H1 (cell line): Measurements from ENCODE around the gene SRP14. TPM values are rescaled to one million over a fixed set of nuclear protein-coding genes. Genes with fewer than 3 reads are reported as not detected.
"Not testable (repeated sequence)": the region's sequence is repeated elsewhere in the genome, so short reads cannot be mapped to it uniquely, and the experiment has no call there.

Experiments used
- CTCF ChIA-PET: fragments of 300-600 bp; sonication (Branson Sonifier 250); formaldehyde crosslinking; loops from one replicate; lab custom pipeline; 2021; ENCODE audit not compliant: partially characterized antibody; lab: Charles Lee
- POLR2A ChIA-PET: fragments of 300-600 bp; sonication (Branson Sonifier 250); formaldehyde crosslinking; loops from one replicate; lab custom pipeline; 2021; ENCODE audit warnings: inconsistent platforms; ENCODE audit not compliant: partially characterized antibody; lab: Charles Lee
- DNase-seq, 2 experiments: peaks; one replicate each; pipeline versions ENCODE4 v3.0.0 to v3.0.0-alpha.2; 2010 to 2022; ENCODE audit warnings: low spot score in 2 of 2, low read depth in 1 of 2, mixed read lengths in 1 of 2
- FAIRE-seq: peaks from 2 replicates; lab custom pipeline; 2011; peaks lifted over from hg19 to GRCh38; lab: Jason Lieb, UNC
- H2AFZ ChIP-seq: 2 replicates; pipeline ENCODE4 v1.8.1; 2012; ENCODE audit warnings: low read length, inconsistent platforms
- H2AK5ac ChIP-seq: 2 replicates; pipeline ENCODE4 v1.6.1; 2013; ENCODE audit warnings: low read depth, low read length
- H2BK120ac ChIP-seq: replicated peaks from 2 replicates; pipeline ENCODE3; 2013; ENCODE audit warnings: low read depth, low read length, inconsistent platforms
- H2BK12ac ChIP-seq: 2 replicates; pipeline ENCODE4 v1.6.1; 2013; ENCODE audit warnings: low read depth, low read length
- H2BK15ac ChIP-seq: 2 replicates; pipeline ENCODE4 v1.6.1; 2013; ENCODE audit warnings: low read length
- H2BK20ac ChIP-seq: 2 replicates; pipeline ENCODE4 v1.6.1; 2013; ENCODE audit warnings: low read length
- H2BK5ac ChIP-seq: 2 replicates; pipeline ENCODE4 v1.6.1; 2013; ENCODE audit warnings: low read depth, low read length
- H3K14ac ChIP-seq: 2 replicates; pipeline ENCODE4 v1.6.1; 2013; ENCODE audit warnings: inconsistent platforms; ENCODE audit not compliant: insufficient read length
- H3K18ac ChIP-seq: 2 replicates; pipeline ENCODE4 v1.6.1; 2013; ENCODE audit warnings: low read length; ENCODE audit errors: extremely low read depth
- H3K23ac ChIP-seq: 2 replicates; pipeline ENCODE4 v1.6.1; 2013; ENCODE audit warnings: inconsistent platforms; ENCODE audit not compliant: insufficient read length
- H3K23me2 ChIP-seq: 2 replicates; pipeline ENCODE4 v1.6.1; 2013; ENCODE audit warnings: low read depth, low read length
- H3K27ac ChIP-seq: 2 replicates; pipeline ENCODE4 v1.6.1; 2011; ENCODE audit warnings: low read depth, low read length, inconsistent platforms
- H3K27me3 ChIP-seq, 4 experiments: replicated peaks in 1 of 4; 1 replicate in 1 of 4; 2 replicates in 3 of 4; pipeline versions ENCODE4 v1.6.1 to v1.8.1; 2011 to 2013; ENCODE audit warnings: low read length in 3 of 4, mild to moderate bottlenecking in 3 of 4, inconsistent platforms in 2 of 4, mixed read lengths in 2 of 4, moderate library complexity in 1 of 4; ENCODE audit not compliant: control insufficient read depth in 3 of 4, insufficient read depth in 3 of 4; ENCODE audit errors: extremely low read depth in 1 of 4
- H3K36me3 ChIP-seq, 4 experiments: 2 replicates each; pipeline versions ENCODE4 v1.6.1 to v1.8.1; 2011 to 2013; ENCODE audit warnings: mild to moderate bottlenecking in 4 of 4, low read length in 3 of 4, moderate library complexity in 2 of 4, control low read depth in 1 of 4, inconsistent platforms in 1 of 4; ENCODE audit not compliant: insufficient read depth in 4 of 4, control insufficient read depth in 2 of 4
- H3K4ac ChIP-seq: replicated peaks from 2 replicates; pipeline ENCODE3; 2013; ENCODE audit warnings: low read length, low read depth, mixed read lengths, inconsistent platforms; ENCODE audit not compliant: insufficient read length
- H3K4me1 ChIP-seq, 4 experiments: replicated peaks in 1 of 4; 1 replicate in 1 of 4; 2 replicates in 3 of 4; pipeline versions ENCODE4 v1.6.1 to v1.8.1; 2011 to 2013; ENCODE audit warnings: low read length in 3 of 4, inconsistent platforms in 2 of 4, mixed read lengths in 1 of 4; ENCODE audit not compliant: insufficient read depth in 4 of 4, control insufficient read depth in 3 of 4
- H3K4me2 ChIP-seq, 2 experiments: 2 replicates each; pipeline versions ENCODE4 v1.6.1 to v1.8.1; 2011 to 2013; ENCODE audit warnings: low read depth in 2 of 2, low read length in 2 of 2, control low read depth in 1 of 2, inconsistent platforms in 1 of 2, mild to moderate bottlenecking in 1 of 2; ENCODE audit not compliant: insufficient read depth in 1 of 2
- H3K4me3 ChIP-seq, 4 experiments: fragments of 200-600, 300-600 bp in 1 of 4; sonication (generic), shearing (Covaris generic), sonication (Bioruptor Twin) in 1 of 4; 2 replicates each; pipeline versions ENCODE4 v1.5.1 to v1.8.1; 2011 to 2016; ENCODE audit warnings: low read length in 4 of 4, low read depth in 3 of 4, control low read depth in 2 of 4, inconsistent platforms in 2 of 4, mild to moderate bottlenecking in 2 of 4, mixed read lengths in 1 of 4, moderate library complexity in 1 of 4; ENCODE audit not compliant: insufficient read depth in 2 of 4; ENCODE audit errors: extremely low read depth in 1 of 4
- H3K56ac ChIP-seq: replicated peaks from 2 replicates; pipeline ENCODE3; 2013; ENCODE audit warnings: low read depth, mild to moderate bottlenecking, mixed read lengths, low read length, inconsistent platforms; ENCODE audit not compliant: insufficient read length
- H3K79me1 ChIP-seq: 2 replicates; pipeline ENCODE4 v1.6.1; 2013; ENCODE audit warnings: low read depth, low read length, control low read depth
- H3K79me2 ChIP-seq, 2 experiments: 2 replicates each; pipeline versions ENCODE4 v1.6.1 to v1.8.1; 2012 to 2013; ENCODE audit warnings: low read length in 2 of 2, mild to moderate bottlenecking in 2 of 2, inconsistent platforms in 1 of 2; ENCODE audit not compliant: insufficient read depth in 2 of 2, control insufficient read depth in 1 of 2
- H3K9ac ChIP-seq, 4 experiments: replicated peaks in 1 of 4; 1 replicate in 1 of 4; 2 replicates in 3 of 4; pipeline versions ENCODE4 v1.6.1 to v1.8.1; 2011 to 2013; ENCODE audit warnings: low read depth in 3 of 4, low read length in 3 of 4, control low read depth in 2 of 4, mild to moderate bottlenecking in 2 of 4, moderate library complexity in 2 of 4, inconsistent platforms in 1 of 4; ENCODE audit errors: extremely low read depth in 1 of 4
- H3K9me3 ChIP-seq, 2 experiments: 2 replicates each; pipeline versions ENCODE4 v1.6.1 to v1.8.1; 2012 to 2013; ENCODE audit warnings: mild to moderate bottlenecking in 2 of 2, moderate library complexity in 2 of 2, control low read depth in 1 of 2, inconsistent platforms in 1 of 2, low read depth in 1 of 2, low read length in 1 of 2, mixed read lengths in 1 of 2; ENCODE audit not compliant: insufficient read depth in 2 of 2
- H4K20me1 ChIP-seq, 2 experiments: replicated peaks in 1 of 2; 2 replicates each; pipeline versions ENCODE3 to v1.8.1; 2011 to 2013; ENCODE audit warnings: inconsistent platforms in 2 of 2, low read length in 2 of 2, mild to moderate bottlenecking in 1 of 2; ENCODE audit not compliant: insufficient read depth in 2 of 2, control insufficient read depth in 1 of 2
- H4K5ac ChIP-seq: 2 replicates; pipeline ENCODE4 v1.6.1; 2013; ENCODE audit warnings: low read length, low read depth, mixed read lengths, inconsistent platforms; ENCODE audit not compliant: insufficient read length
- H4K8ac ChIP-seq: 2 replicates; pipeline ENCODE4 v1.8.0; 2013; ENCODE audit warnings: mild to moderate bottlenecking, moderate library complexity, low read length, inconsistent platforms; ENCODE audit not compliant: insufficient read depth; ENCODE audit errors: extremely low read depth
- H4K91ac ChIP-seq: replicated peaks from 2 replicates; pipeline ENCODE3; 2013; ENCODE audit warnings: low read length, mixed read lengths, inconsistent platforms; ENCODE audit not compliant: insufficient read length
- ASH2L ChIP-seq: fragments of 200-600, 300-600 bp; sonication (generic); IDR thresholded peaks from one replicate; pipeline ENCODE4 v1.7.1; 2017; ENCODE audit warnings: low read length
- E2F6 ChIP-seq: IDR thresholded peaks from 2 replicates; pipeline ENCODE4 v1.6.1; 2012; ENCODE audit warnings: inconsistent platforms
- EGR1 ChIP-seq: IDR thresholded peaks from 2 replicates; pipeline ENCODE4 v1.6.1; 2011; ENCODE audit warnings: low read depth, low read length, borderline replicate concordance
- EP300 ChIP-seq, 2 experiments: IDR thresholded peaks; 1 replicate in 1 of 2; 2 replicates in 1 of 2; pipeline ENCODE4 v1.6.1; 2011 to 2012; ENCODE audit warnings: low read depth in 2 of 2, low read length in 2 of 2, mild to moderate bottlenecking in 2 of 2, borderline replicate concordance in 1 of 2, inconsistent platforms in 1 of 2, moderate library complexity in 1 of 2
- GTF2F1 ChIP-seq: IDR thresholded peaks from 2 replicates; pipeline ENCODE4 v1.6.1; 2012; ENCODE audit warnings: low read depth, low read length, improper control_type of control experiment, borderline replicate concordance
- POLR2AphosphoS5 ChIP-seq: IDR thresholded peaks from 2 replicates; pipeline ENCODE4 v1.6.1; 2011; ENCODE audit warnings: low read depth, low read length
- SP4 ChIP-seq: IDR thresholded peaks from 2 replicates; pipeline ENCODE4 v1.6.1; 2012; ENCODE audit warnings: low read length, inconsistent platforms
- WGBS, 2 experiments: shearing (Covaris generic) in 1 of 2; methylation state at CpG; one replicate each; pipeline versions ENCODE4 v1.1.6 to v1.1.7; 2013 to 2015; ENCODE audit warnings: low lambda C conversion rate in 2 of 2, mixed read lengths in 2 of 2, inconsistent platforms in 1 of 2, low coverage in 1 of 2, missing lambda C conversion rate in 1 of 2; ENCODE audit not compliant: insufficient replicate concordance in 2 of 2, insufficient coverage in 1 of 2, insufficient read length in 1 of 2; ENCODE audit errors: extremely low coverage in 1 of 2, missing lambda C conversion rate in 1 of 2; 5-methylcytosine and 5-hydroxymethylcytosine counted together
- polyA plus RNA-seq, 7 experiments: library from polyadenylated mRNA; depleted of rRNA in 3 of 7; stranded (reverse) in 5 of 7; unstranded in 2 of 7; fragments of >200 nt in 5 of 7; fragments of 200-250 nt in 2 of 7; gene quantifications; 1 replicate in 5 of 7; 2 replicates in 1 of 7; 4 replicates in 1 of 7; pipeline versions ENCODE4 v1.2.1 to v1.2.3, GENCODE V29; 2011 to 2013; ENCODE audit warnings: missing spikeins in 2 of 7, mixed read lengths in 2 of 7
- total RNA-seq: library from RNA; stranded (reverse); fragmentation: NEBNext Ultra II Directional; extraction: Animal tissue kit (Norgen Biotek cat#: 25700); gene quantifications from 2 replicates; pipeline ENCODE4 v1.2.1, GENCODE V29; 2021

The SRP14 gene
- total and polyA plus RNA-seq, 2 of the 8 experiments (the other 6 are each of a cell fraction or from before 2014, with no cell fraction given), result 186 to 223 TPM

GRCh38 chr15:39997031-39997430 is 42.0 kb downstream of the SRP14 start (continued):
- no peak for TF ChIP-seq GTF2F1
- no peak for TF ChIP-seq E2F6
- TF ChIP-seq EGR1, result no peak
- TF ChIP-seq SP4, result no peak
- no peak for TF ChIP-seq POLR2AphosphoS5
- TF ChIP-seq ASH2L, result no peak
- no peak for TF ChIP-seq EP300 (IDR thresholded peaks at IDR 0.05; ENCODE audit: borderline replicate concordance in 1 of 2, low read depth in 2 of 2, low read length in 2 of 2)
- TF ChIP-seq, all 59 proteins: peak for 0

- H3K23me2 ChIP-seq, H2BK20ac ChIP-seq, H2AFZ ChIP-seq, H3K27me3 ChIP-seq, H4K20me1 ChIP-seq, FAIRE-seq, H3K9ac ChIP-seq, H3K79me2 ChIP-seq, H4K8ac ChIP-seq, H3K9me3 ChIP-seq, H3K79me1 ChIP-seq, H3K4ac ChIP-seq, H2BK5ac ChIP-seq, H3K23ac ChIP-seq, H2BK15ac ChIP-seq, H3K14ac ChIP-seq, H2AK5ac ChIP-seq, H3K27ac ChIP-seq, H4K91ac ChIP-seq, H2BK120ac ChIP-seq, H3K18ac ChIP-seq, H3K4me1 ChIP-seq, DNase-seq, H3K4me3 ChIP-seq, H3K56ac ChIP-seq, H3K4me2 ChIP-seq, H4K5ac ChIP-seq, H2BK12ac ChIP-seq: not testable (repeated sequence)
- 81% methylated on average over 2 of the region's 2 CpGs; no CpG with 5 or more reads in 1 of the 2 experiments for WGBS, 2 experiments
- H3K36me3 ChIP-seq, result peaks cover 21 to 78% (median 53%) of the 10 kb centered on the region in 4 experiments
- POLR2A ChIA-PET, result interaction anchor here (0.7 to 1.4 kb wide), 2 partner anchors 12 to 1087 kb away, joined by 3 to 4 read pairs; no protein-coding TSS in a partner anchor
- CTCF ChIA-PET, result interaction anchor here (1.0 to 1.4 kb wide), 2 partner anchors 209 to 278 kb away, joined by 3 read pairs; no protein-coding TSS in a partner anchor
These were observed 42.8 kb downstream of the SRP14 start for GRCh38 chr15:39996228-39996627.
